Measurements from ENCODE around the gene S1PR5.

The S1PR5 gene

DNA sequence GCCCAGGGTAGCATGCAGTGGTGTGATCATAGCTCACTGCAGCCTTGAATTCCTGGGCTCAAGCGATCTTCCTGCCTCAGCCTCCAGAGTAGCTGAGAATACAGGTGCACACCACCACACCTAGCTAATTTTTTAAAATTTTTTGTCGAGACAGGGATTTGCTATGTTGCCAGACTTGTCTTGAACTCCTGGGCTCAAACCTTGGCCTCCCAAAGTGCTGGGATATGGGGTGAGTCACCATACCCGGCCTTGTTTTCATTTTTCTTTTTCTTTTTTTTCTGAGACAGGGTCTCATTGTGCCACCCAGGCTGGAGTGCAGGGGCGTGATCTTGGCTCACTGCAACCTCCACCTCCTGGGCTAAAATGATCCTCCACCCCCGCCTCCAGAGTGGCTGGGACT, 52.8 kb downstream of the S1PR5 start:
- no peak for DNase-seq
